GM21576 (cell line): ENCODE data around the gene ITFG1.

Experiments used
- ATAC-seq: cut with Tn5 transposase; IDR thresholded peaks from one replicate; pipeline ENCODE4 v1.9.1; 2021; ENCODE audit warnings: mild to moderate bottlenecking, moderate library complexity; ENCODE audit not compliant: unreplicated experiment

Gene ITFG1

DNA sequence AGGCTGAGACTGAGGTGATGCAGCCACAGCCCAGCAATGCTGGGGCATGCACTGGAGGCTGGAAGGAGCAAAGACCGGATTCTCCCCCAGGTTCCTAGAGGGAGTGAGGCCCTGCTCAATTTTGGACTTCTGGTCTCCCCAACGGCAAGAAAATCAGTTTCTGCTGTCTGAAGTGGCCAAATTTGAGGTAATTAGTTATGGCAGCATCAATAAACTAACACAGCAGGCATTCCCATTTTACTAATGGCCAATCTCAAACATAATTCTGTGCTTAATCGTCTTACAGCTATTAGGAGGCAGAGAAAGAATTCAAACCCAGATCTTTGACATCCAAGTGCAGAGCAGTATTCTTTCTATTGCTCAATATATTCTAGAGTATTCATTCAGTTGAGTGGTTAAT is 333.3 kb downstream of the ITFG1 start:
- ATAC-seq: no peak

DNA sequence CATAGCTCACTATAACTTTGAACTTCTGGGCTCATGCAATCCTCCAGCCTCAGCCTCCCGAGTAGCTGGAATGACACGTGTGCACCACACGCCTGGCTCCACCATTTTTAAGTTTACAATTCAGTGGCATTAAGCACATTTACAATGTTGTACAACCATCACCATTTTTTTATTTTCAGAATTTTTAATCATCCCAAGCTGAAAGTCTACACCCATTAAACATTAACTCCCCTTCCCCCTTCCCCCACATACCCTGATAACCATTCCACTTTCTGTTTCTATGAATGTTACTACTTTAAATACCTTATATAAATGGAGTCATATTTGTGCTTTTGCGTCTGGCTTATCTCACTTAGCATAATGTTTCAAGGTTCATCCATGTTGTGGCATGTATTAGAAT is 335.1 kb downstream of the ITFG1 start:
- ATAC-seq: no peak

DNA sequence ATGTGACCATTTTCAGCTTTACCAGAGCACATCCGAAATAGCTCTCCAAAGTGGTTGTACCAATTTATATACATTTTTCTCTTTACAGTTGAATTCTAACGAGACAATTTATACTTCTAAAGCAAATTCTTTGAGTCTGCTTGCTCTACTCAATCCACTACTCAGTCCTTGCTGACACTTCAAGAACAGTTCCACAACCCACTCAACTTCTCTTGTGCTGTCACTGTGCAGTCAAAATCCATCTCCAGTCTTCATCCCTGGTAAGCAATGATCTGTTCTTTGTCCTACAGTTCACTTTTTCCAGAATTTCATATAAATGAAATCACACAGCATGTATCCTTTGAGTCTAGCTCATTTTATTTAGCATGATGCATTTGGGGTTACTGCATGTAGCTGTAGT is 347.7 kb downstream of the ITFG1 start:
- no peak for ATAC-seq

DNA sequence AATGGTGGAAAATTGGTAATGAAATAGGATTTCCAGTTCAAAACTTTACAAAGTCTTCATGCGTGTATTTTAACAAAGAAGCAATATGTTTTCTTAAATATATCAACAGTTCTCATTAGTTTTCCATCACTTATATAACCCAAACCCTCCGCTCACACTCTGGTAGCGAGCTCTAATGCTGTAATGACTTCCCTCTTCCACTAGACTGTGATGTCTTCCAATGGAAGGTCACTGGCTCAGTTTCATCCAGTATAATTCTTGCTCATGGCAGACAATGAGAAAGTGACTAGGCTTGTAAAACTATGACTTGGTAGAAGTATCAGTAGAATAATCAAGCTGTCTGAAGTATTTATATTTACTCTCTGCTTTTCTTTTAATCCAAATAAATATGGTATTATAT is 349.9 kb downstream of the ITFG1 start:
- ATAC-seq: no peak

DNA sequence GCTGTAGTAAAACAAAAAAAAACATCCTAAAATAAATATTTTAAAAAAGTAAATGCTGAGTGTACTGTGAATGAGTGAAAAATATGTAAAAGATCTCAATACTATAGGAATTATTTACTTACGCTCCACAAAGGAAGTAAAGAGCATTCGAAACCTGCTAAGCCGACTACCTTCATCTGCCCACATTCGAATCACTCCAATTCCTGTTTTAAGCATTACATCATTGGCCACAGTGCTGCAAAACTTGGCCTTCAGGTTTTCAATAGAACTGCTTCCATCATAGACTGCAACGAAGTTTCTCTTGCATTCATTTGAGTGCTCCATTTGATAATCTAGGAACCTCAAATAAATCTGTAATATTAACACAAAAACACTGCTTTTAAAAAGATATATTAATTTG is 351.5 kb downstream of the ITFG1 start:
- no peak for ATAC-seq
